Right ventricle myocardium inferior (tissue), 1 donor: ENCODE results near the gene RPS29. TPM values are rescaled to one million over a fixed set of nuclear protein-coding genes. Genes with fewer than 3 reads are reported as not detected.
"Not testable (repeated sequence)": the region's sequence is repeated elsewhere in the genome, so short reads cannot be mapped to it uniquely, and the experiment has no call there.

Source experiments
- ATAC-seq: fragments of 200-7000 bp; cut with Tn5 transposase; one replicate; pipeline ENCODE4 v1.9.1; 2020; ENCODE audit warnings: mild to moderate bottlenecking, moderate library complexity
- DNase-seq: peaks from one replicate; pipeline ENCODE4 v3.0.0; 2021; ENCODE audit errors: missing footprints
- intact Hi-C: fragments of 100-400 bp; cut with DNase I; formaldehyde crosslinking; loops from one replicate; pipeline ENCODE4 v1.11.0; 2022
- total RNA-seq: library from RNA; stranded (reverse); fragmentation: NEBNext Ultra II Directional; extraction: Animal tissue kit (Norgen Biotek cat#: 25700); gene quantifications from one replicate; pipeline ENCODE4 v1.2.1, GENCODE V29; 2021
- donor health status: DM: no; HTN: yes; CAD: no; lungs with severe emphysema.

The RPS29 gene
- total RNA-seq, 1 donor from 2014 or later, result 918 TPM

DNA sequence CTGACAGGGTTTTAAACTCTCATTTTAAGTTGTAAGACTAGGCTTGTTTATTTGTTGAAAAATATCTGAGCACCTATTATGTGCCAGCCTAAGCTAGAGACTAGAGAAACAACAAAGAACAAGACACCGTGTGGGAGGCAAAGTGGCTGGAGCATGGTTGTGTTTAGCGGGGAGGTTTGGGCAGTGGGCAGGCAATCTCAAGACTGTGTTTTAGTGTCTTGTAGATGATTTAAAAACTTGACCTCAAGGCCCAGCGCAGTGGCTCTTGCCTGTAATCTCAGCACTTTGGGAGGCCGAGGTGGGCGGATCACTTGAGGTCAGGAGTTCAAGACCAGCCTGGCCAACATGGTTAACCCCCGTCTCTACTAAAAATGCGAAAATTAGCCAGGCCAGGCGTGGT lies 26.5 kb upstream of the RPS29 start:
- DNase-seq (no peak), ATAC-seq (no peak)
- intact Hi-C loops, result no loop called here

- no peak for DNase-seq
- ATAC-seq, result no peak
- intact Hi-C loops, result no loop called here
Observed at GRCh38 chr14:49612251-49612650, 26.1 kb upstream of the RPS29 start.

- ATAC-seq (no peak), DNase-seq (no peak)
- intact Hi-C loops, result no loop called here
Observed at GRCh38 chr14:49607583-49607982, 21.4 kb upstream of the RPS29 start.

DNA sequence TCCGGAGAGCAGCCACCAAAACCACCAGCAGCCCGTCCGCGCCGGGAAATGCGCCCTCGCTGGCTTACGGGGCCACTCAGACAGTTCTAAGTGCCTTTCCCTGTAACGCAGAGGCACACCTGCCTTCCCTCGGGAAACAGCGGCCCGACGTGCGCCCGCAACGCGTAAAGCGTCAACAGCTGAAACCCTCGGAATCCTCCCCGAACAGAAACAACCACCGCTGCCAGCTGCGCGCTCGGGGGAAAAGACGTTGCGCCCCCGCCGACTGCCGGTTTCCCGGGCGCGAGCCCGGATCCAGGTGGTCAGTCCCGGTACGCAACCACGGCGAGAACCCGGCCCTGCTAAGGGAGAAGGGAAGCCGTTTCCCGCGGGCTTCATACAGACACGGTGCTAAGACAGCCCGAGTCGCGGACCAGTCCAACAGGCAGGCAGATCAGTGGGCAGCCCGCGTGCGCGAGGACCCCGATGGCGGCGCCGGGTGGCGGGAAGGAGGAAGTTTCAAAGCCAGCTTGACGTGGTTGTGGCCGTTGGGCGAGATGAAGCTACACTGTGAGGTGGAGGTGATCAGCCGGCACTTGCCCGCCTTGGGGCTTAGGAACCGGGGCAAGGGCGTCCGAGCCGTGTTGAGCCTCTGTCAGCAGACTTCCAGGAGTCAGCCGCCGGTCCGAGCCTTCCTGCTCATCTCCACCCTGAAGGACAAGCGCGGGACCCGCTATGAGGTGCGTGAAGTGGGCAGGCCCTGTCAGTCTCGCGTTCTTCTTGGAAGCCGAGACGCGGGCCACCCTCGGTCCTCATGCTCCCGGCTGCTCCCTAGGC lies 12.5 kb upstream of the RPS29 start, which contains the start of gene LRR1:
TSS of gene LRR1 (plus strand) at position 456 of the 816 bp plus-strand sequence. CDS start at position 537, 81 bp downstream.
- ATAC-seq, result peak; percentile 90
- peak; percentile 95 for DNase-seq
- intact Hi-C loops, result loop anchor here (2.0 kb wide), 1 partner anchor 20 kb away; no protein-coding TSS in a partner anchor

DNA sequence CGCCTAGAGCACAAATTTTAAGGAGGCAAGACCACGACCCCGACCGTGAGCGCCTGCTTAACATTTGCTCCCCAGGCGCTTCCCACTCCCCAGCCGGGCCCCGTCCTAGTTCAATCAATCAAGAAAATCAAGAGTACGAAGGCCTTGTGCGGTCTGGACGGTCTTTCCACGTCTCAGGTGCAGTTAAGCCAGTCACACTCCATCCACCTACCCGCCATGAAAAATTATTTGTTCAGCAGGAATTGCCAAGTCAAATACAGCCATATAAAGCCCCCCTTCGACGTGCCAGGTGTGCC lies 12.0 kb upstream of the RPS29 start:
- ATAC-seq, result peak; percentile 32
- no peak for DNase-seq
- intact Hi-C loops, result loop anchor here (2.0 kb wide), 1 partner anchor 21 kb away; no protein-coding TSS in a partner anchor

GRCh38 chr14:49594347-49595091 lies 8.3 kb upstream of the RPS29 start:
- intact Hi-C loops, result no loop called here
- ATAC-seq (peak; percentile 29), DNase-seq (no peak)

DNA sequence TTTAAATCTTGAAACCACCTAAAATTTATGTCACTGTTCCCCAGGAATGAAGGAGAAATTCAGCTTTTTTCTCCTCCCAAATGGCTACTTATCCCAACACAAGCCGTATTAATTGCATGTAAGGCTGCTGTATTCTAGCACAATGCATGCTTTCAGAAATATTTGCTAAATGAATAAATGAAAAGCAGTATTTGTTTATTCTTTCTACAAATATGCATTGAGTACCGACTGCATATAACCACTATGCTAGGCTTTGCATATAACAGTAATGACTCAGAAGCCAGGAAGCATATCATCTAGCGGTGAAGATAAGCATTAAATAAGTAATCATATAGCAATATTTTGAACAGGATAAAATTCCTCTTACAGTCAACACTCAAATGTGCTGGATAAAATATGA lies 6.8 kb upstream of the RPS29 start:
- ATAC-seq (no peak), DNase-seq (no peak)

GRCh38 chr14:49589387-49589786 lies 3.2 kb upstream of the RPS29 start:
- intact Hi-C loops, result loop anchor here (5.0 kb wide), 1 partner anchor 33 kb away; the partner anchor contains the start of genes MGAT2 and RPL36AL
- DNase-seq (no peak), ATAC-seq (no peak)

More for the DNA sequence above, 6.8 kb upstream of the RPS29 start:
- intact Hi-C loops, result no loop called here

- DNase-seq (no peak), ATAC-seq (peak; percentile 21)
- intact Hi-C loops, result loop anchor here (5.0 kb wide), 1 partner anchor 35 kb away; the partner anchor contains the start of genes MGAT2 and RPL36AL
Observed at GRCh38 chr14:49586673-49587460, 687 bp upstream of the RPS29 start.

- DNase-seq, ATAC-seq: not testable (repeated sequence)
- intact Hi-C loops, result loop anchor here (5.0 kb wide), 1 partner anchor 37 kb away; the partner anchor contains the start of genes MGAT2 and RPL36AL
Observed at GRCh38 chr14:49584981-49585640, 1.1 kb downstream of the RPS29 start.

GRCh38 chr14:49584058-49584457 lies 2.1 kb downstream of the RPS29 start:
- intact Hi-C loops, result no loop called here
- no peak for ATAC-seq
- no peak for DNase-seq

- intact Hi-C loops, result no loop called here
- no peak for DNase-seq
- no peak for ATAC-seq
Observed at GRCh38 chr14:49583629-49584028, 2.6 kb downstream of the RPS29 start.

DNA sequence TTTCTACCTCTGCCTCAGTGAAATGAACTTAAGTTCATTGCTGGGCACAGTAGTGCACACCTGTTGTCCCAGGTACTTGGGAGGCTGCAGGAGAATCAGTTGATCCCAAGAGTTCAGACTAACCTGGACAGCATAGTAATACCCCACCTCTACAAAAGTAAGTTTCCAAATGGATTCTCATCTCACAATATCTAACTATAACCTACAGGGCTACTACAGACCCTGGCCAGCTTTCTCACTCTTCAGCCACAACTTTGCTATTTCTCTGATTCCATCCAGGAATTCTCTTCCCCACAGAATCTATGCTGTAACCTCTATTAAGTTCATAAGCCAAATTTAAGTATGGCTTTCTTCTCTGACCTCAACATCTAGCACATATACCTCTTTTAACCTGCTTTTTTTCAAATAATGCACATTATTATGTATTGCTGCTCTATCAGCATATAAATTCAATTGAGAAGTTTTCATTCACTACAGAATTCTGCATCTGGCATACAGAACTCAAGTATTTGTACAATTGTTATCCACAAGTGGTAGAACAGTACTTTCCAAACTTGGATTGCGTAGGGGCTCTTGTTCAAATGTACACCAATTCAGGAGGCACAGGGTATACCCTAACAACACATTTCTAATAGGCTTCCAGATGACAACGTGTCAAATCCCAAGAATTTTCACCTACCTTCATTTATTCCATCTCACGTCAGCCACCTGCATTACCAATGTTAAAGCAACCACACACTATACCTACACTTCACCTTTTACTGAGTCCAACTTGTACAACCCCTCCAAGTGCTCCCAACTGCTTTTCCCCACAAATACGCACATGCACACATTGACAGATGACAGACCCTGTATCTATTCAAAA lies 3.8 kb downstream of the RPS29 start:
- intact Hi-C loops, result no loop called here
- DNase-seq, result no peak
- ATAC-seq, result no peak

DNA sequence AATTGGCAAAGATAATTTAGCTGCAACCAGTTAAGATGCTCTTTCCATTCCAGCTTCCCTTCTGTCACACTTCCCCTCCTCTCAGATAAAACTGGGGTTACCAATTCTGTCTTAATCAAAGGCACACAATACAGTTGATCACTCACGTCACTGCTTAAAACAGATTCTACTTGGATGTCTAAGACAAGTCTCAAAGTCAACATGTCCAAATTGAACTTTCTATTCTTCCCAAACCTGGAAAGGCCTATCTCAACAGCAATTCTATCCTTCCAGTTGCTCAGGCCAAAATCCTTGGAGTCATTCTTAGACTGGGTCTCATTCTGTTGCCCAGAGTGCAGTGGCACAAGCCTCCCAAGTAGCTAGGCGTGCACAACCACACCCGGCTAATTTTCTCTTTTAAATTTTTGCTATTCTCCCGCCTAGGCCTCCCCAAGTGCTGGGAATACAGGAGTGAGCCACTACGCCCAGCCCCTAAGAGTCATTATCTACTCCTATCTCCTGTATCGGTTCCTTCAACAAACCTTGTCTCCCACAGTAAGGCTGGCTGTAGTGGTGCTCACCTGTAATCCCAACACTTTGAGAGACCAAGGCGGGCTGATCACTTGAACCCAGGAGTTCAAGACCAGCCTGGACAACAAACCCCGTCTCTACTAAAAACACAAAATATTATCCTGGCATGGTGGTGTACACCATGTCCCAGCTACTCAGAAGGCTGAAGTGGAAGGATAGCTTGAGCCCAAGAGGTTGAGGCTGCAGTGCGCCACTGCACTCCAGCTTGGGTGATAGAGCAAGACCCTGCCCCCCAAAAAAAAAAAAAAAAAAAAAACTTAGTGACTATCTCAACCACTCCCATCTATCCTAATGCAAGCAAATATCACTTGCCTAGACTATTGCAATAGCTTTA lies 4.7 kb downstream of the RPS29 start:
- intact Hi-C loops, result no loop called here
- ATAC-seq (no peak), DNase-seq (no peak)

DNA sequence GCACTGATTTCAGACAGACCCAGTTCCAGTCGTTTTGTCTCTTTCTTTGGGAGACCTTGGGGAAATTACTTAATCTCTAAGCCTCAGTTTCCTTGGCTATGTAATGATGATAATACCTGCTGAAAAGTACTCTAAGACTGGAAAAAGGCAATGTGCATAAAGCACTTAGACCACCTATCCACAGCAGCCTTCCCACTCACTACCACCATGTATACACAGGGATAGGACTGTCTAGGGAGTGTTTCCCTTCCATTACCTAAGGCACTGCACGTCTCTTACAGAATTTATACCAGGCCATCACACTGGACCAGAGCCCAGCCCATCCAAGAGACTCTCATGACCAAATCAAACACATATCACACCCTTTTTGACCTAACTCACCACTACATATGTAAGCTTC lies 6.3 kb downstream of the RPS29 start:
- ATAC-seq, result no peak
- no peak for DNase-seq
- intact Hi-C loops, result no loop called here

- intact Hi-C loops, result no loop called here
- ATAC-seq, result no peak
- no peak for DNase-seq
Observed at GRCh38 chr14:49578141-49578540, 8.0 kb downstream of the RPS29 start.

DNA sequence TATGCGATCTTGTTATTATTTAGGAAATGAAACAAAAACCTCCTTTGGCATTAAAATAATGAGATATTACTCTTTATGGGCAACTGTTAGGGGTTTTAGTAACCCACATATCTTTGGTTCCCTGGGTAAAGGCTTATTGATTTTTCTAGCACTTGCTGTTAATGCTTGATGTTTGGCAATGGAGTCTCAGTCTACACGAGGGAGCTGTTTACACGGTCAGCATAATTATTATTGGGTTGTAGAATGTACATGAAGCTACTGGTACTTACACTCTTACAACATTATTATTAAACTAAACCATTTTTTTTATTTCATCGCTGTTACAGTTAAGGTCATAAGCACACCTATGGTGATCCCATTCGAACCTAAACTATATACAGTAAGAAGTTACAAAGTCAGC lies 12.1 kb downstream of the RPS29 start:
- no peak for ATAC-seq
- no peak for DNase-seq
- intact Hi-C loops, result no loop called here
